ENCODE measurements around the gene CCDC179.

Gene CCDC179

DNA sequence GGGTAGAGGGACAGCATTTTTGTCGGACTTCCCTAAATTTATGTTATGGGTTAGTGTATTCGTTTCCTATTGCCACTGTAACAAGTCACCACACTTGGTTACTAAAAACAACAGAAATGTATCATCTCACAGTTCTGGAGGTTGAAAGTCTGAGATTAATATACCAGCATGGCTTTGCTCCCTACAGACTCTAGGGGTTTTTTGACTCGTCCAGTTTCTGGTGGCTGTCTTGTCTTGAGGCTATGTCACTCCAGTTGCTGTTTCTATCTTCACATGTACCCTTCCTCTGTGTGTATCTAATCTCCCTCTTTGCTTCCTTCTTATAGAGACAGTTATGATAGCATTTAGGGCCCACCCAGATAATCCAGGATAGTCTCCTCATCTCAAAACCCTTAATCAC lies 9.1 kb upstream of the CCDC179 start:
- Histone ChIP-seq H3K36me3 (no peaks in the 10 kb centered on the region), H3K9me3 (no peaks in the 10 kb centered on the region), H3K4me1 (ENCODE audit: control insufficient read depth in 1 of 2, insufficient read depth in 1 of 2, low read depth in 1 of 2, low read length in 1 of 2) (no peaks in the 10 kb centered on the region), H3K27ac (no peak overlapping the region), H3K4me3 (ENCODE audit: low read depth in 1 of 2, low read length in 1 of 2) (no peak overlapping the region), H3K27me3 (no peaks in the 10 kb centered on the region)
- TF ChIP-seq, protein P1, sequence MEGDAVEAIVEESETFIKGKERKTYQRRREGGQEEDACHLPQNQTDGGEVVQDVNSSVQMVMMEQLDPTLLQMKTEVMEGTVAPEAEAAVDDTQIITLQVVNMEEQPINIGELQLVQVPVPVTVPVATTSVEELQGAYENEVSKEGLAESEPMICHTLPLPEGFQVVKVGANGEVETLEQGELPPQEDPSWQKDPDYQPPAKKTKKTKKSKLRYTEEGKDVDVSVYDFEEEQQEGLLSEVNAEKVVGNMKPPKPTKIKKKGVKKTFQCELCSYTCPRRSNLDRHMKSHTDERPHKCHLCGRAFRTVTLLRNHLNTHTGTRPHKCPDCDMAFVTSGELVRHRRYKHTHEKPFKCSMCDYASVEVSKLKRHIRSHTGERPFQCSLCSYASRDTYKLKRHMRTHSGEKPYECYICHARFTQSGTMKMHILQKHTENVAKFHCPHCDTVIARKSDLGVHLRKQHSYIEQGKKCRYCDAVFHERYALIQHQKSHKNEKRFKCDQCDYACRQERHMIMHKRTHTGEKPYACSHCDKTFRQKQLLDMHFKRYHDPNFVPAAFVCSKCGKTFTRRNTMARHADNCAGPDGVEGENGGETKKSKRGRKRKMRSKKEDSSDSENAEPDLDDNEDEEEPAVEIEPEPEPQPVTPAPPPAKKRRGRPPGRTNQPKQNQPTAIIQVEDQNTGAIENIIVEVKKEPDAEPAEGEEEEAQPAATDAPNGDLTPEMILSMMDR (IDR thresholded peaks at IDR 0.05): no peak

- Histone ChIP-seq H3K36me3 (no peaks in the 10 kb centered on the region), H3K4me3 (ENCODE audit: low read depth in 1 of 2, low read length in 1 of 2) (no peak overlapping the region), H3K27ac (no peak overlapping the region), H3K9me3 (no peaks in the 10 kb centered on the region), H3K27me3 (no peaks in the 10 kb centered on the region), H3K4me1 (ENCODE audit: control insufficient read depth in 1 of 2, insufficient read depth in 1 of 2, low read depth in 1 of 2, low read length in 1 of 2) (no peaks in the 10 kb centered on the region)
- TF ChIP-seq, protein P1 (IDR thresholded peaks at IDR 0.05): no peak
Observed at GRCh38 chr11:22859756-22860155, 518 bp downstream of the CCDC179 start.

- TF ChIP-seq, protein P1 (IDR thresholded peaks at IDR 0.05): no peak
- Histone ChIP-seq H3K9me3 (no peaks in the 10 kb centered on the region), H3K27me3 (no peaks in the 10 kb centered on the region), H3K4me3 (ENCODE audit: low read depth in 1 of 2, low read length in 1 of 2) (no peak overlapping the region), H3K27ac (no peak overlapping the region), H3K4me1 (ENCODE audit: control insufficient read depth in 1 of 2, insufficient read depth in 1 of 2, low read depth in 1 of 2, low read length in 1 of 2) (no peaks in the 10 kb centered on the region), H3K36me3 (no peaks in the 10 kb centered on the region)
Observed at GRCh38 chr11:22851477-22851876, 8.8 kb downstream of the CCDC179 start.

GRCh38 chr11:22846726-22847125 lies 13.5 kb downstream of the CCDC179 start:
- H3K27me3 ChIP-seq: no peaks in the 10 kb centered on the region
- H3K4me3 ChIP-seq (ENCODE audit: low read depth in 1 of 2, low read length in 1 of 2): no peak overlapping the region
- TF ChIP-seq, protein P1 (IDR thresholded peaks at IDR 0.05): no peak
- no peaks in the 10 kb centered on the region for H3K36me3 ChIP-seq
- no peak overlapping the region for H3K27ac ChIP-seq
- no peaks in the 10 kb centered on the region for H3K4me1 ChIP-seq (ENCODE audit: control insufficient read depth in 1 of 2, insufficient read depth in 1 of 2, low read depth in 1 of 2, low read length in 1 of 2)
- no peaks in the 10 kb centered on the region for H3K9me3 ChIP-seq

- H3K4me3 ChIP-seq (ENCODE audit: low read depth in 1 of 2, low read length in 1 of 2): no peak overlapping the region
- no peaks in the 10 kb centered on the region for H3K9me3 ChIP-seq
- no peaks in the 10 kb centered on the region for H3K27me3 ChIP-seq
- H3K27ac ChIP-seq: no peak overlapping the region
- TF ChIP-seq, protein P1 (IDR thresholded peaks at IDR 0.05): no peak
- no peaks in the 10 kb centered on the region for H3K36me3 ChIP-seq
- peaks cover 18 to 24% of the 10 kb centered on the region in 2 experiments for H3K4me1 ChIP-seq (ENCODE audit: control insufficient read depth in 1 of 2, insufficient read depth in 1 of 2, low read depth in 1 of 2, low read length in 1 of 2)
Observed at GRCh38 chr11:22832315-22833015, 27.8 kb downstream of the CCDC179 start.
